NOMO-1 treated with DMSO at 0.1 percent for 48 hours (cell line): ENCODE measurements around the gene DISP1.

Experiments used
- DNase-seq: peaks from one replicate; lab custom pipeline; 2025; ENCODE audit not compliant: unreplicated experiment; lab: John Stamatoyannopoulos, UW

Gene DISP1, protein sequence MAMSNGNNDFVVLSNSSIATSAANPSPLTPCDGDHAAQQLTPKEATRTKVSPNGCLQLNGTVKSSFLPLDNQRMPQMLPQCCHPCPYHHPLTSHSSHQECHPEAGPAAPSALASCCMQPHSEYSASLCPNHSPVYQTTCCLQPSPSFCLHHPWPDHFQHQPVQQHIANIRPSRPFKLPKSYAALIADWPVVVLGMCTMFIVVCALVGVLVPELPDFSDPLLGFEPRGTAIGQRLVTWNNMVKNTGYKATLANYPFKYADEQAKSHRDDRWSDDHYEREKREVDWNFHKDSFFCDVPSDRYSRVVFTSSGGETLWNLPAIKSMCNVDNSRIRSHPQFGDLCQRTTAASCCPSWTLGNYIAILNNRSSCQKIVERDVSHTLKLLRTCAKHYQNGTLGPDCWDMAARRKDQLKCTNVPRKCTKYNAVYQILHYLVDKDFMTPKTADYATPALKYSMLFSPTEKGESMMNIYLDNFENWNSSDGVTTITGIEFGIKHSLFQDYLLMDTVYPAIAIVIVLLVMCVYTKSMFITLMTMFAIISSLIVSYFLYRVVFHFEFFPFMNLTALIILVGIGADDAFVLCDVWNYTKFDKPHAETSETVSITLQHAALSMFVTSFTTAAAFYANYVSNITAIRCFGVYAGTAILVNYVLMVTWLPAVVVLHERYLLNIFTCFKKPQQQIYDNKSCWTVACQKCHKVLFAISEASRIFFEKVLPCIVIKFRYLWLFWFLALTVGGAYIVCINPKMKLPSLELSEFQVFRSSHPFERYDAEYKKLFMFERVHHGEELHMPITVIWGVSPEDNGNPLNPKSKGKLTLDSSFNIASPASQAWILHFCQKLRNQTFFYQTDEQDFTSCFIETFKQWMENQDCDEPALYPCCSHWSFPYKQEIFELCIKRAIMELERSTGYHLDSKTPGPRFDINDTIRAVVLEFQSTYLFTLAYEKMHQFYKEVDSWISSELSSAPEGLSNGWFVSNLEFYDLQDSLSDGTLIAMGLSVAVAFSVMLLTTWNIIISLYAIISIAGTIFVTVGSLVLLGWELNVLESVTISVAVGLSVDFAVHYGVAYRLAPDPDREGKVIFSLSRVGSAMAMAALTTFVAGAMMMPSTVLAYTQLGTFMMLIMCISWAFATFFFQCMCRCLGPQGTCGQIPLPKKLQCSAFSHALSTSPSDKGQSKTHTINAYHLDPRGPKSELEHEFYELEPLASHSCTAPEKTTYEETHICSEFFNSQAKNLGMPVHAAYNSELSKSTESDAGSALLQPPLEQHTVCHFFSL (N-terminal part only)

DNA sequence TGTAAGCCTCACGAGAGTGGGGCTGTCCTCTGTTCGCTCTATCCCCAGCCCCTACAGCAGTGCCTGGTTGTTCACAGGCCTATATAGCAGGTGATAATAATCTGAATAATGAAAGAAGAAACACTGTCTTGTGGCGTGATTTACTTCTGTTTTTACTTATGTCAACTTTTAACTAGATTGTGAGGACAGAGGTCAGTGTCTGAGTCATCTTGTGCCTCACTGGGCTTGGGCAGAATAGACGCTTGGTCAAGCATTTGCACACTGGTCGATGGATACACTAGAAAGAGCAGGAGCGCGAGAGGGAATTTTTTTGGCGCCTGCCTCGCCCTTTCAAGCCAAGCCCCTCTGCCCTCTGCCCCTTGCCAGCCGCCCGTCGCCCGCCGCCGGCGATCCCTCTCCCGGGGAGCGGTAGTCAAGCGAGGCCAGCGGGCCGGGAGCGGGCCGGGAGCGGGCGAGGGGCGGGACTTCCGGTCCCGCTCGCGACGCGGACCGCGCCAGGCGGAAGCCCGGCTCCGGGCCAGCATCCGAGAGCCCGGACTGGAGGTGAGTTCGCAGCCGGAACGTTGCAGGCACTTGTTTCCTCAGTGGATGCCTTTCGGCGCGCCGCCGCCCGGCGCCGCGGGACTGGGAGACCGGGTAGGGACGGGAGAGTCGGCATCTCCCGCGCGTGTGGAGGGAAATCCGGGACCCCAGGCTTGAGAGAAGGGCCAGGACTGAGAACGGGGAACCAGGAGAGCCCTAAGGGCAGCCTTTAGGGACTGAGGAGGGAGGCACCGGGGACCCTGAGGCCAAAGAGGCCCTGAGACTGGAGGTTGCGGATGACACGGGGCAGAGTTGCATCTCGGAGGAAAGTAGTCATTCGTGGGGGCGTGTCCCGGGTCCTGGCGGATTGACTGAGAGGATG lies at the start of gene DISP1:
Gene DISP1, plus strand, starts transcription at position 504 of the 904 bp plus-strand sequence. CDS start 127,785 bp downstream, outside the sequence.
- peak; percentile 49 for DNase-seq

DNA sequence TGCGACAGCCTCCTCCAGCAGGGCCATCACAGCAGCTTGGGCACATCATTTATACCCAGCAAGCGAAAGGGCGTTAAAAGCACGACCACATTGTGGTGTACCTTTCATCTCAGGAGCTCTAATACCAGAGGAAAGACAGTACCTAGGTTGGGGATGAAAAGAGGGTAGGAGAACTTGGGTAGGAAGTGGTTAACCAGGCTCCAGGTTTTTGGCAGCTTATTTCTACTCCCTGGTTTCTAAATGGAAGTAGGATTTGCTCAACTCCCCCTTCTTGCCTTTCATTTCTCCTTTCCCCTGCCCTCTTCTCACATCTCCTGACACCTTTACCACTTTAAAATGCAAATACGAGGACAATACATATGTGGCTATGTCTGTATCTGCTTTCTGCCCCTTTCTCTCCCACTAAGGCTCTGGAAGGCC lies 47.7 kb upstream of the DISP1 start:
- no peak for DNase-seq

DNA sequence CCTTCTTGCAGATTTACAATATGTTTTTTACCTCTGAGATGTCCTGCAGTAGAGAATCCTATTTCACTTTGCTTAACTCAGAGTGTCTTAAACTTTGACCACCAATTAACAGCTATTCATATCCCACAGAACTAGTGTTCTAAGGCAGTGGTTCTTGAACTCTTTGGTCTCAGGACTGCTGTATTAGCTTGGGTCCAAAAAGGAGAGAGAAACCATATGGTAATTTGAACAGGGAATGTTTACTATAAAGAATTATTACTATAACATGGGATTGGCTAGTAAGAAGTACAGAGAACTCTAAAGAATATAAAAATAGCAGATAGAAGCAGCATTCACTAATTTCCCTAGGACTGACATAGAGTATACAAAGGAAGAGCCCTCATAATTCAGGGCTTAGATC lies 46.2 kb upstream of the DISP1 start:
- no peak for DNase-seq

DNA sequence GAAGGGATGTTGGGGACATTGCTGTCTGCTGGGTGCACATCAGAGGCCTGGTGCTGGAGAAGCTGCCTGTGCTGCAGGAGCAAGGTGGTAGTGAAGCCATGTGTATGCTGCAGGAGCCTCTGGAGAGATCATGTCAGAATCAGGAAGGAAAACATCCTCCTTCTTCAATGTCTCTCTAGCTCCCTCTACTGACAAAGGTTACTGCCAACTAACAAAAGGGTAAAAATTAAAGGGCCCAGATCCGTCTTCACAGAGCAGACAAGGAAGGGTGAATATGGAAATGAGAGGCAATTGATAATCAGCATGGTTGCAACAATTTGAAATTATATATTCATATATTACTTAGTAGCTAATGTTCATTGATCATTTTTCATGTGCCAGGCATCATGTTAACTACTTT lies 45.7 kb upstream of the DISP1 start:
- DNase-seq, result no peak

DNA sequence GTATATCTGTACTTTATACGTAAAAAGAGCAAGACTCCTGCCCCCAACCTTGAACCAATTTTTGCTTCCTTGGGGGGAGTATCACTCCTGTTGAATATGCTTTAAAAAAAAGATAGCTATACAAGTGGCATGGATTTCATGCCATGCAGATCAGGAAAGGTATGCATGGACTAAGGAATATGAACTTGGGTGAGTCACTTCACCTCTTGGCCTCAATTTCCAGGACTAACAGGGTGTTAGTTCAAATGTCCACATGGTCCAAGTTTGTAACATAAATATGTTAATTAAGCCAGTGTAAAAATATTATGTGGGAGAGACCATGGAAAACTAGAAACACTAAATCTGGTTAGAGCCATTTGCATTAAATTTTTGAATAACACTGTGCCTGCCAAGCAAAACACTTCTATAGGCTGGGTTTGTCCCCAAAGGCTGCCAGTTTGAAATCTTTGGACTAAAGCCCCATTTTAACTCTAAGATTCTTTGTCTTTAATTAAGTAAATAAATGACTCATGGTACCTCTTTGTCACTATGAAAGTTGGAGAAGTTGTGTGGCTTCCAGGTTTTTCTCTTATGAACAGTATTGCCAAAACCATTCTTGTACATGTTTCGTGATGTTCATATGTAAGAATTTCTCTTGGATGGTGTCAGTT lies 44.7 kb upstream of the DISP1 start:
- DNase-seq, result no peak

DNA sequence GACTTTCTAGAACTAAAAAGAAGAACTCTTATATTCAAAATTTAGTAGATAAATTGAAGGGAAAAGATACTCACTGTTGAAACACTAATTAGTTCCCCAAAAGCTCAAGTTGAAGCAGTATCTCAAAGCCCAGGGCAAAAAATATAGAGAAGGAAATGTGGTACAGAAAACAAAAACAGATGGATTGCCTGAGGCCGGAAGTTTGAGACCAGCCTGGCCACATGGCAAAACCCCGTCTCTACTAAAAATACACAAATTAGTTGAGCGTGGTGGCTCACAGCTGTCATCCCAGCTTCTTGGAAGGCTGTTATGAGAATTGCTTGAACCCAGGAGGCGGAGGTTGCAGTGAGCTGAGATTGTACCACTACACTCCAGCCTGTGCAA lies 41.9 kb upstream of the DISP1 start:
- peak; percentile 92 for DNase-seq

DNA sequence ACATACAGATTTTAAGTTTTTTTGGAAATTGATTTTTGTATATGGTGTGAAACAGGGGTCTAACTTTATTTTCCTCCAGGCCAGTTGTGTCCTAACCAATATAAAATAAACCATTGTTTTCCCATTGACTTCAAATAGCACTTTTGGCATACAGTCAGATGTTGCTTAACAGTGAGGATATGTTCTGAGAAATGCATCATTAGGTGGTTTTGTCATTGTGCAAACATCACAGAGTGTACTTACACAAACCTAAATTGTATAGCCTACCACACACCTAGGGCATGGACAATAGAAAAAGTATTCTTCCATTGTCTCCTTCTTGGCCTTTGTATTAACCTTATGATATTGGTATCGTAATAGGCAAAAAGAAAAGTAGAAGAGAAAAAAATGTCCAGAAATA lies 37.4 kb upstream of the DISP1 start:
- DNase-seq, result no peak

DNA sequence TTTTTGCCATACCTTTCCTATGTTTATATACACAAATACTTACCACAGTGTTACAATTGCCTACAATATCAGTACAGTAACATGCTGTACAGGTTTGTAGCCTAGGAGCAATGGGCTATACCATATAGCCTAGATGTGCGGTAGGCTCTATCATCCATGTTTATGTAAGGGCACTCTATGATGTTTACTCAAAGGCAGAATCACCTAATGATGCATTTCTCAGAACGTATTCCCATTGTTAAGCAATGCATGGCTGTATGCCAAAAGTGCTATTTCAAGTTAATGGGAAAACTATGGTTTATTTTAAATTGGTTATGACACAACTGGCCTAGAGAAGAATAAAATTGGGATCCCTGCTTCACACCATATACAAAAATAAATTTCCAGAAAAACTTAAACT lies 36.9 kb upstream of the DISP1 start:
- no peak for DNase-seq

DNA sequence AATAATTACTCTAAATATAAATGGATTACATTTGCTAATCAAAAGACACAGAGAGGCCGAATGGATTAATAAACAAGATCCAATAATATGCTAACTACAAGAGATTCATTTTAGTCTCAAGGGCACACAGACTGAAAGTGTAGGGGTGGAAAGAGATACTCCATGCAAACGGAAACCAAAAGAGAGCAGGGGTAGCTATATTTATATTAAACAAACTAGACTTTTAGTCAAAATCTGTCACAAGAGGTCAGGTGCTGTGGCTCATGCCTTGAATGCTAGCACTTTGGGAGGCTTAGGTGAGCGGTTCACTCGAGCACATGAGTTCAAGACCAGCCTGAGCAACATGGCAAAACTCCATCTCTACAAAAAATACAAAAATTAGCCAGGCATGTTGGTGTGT lies 33.6 kb upstream of the DISP1 start:
- DNase-seq, result no peak

DNA sequence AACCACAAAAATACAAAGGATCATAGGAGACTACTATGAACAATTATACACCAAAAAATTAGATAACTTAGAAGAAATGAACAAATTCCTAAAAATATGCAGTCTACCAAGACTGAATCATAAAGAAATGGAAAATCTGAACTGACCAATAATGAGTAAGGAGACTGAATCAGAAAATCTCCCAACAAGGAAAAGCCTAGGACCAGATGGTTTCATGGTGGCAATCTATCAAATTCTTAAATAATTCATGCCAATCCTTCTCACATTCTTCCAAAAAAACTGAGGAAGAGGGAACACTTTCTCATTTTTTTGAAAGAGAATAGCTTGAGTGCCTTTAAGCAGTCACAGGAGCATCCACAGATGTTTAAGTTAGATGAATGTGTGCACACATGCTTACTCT lies 31.8 kb upstream of the DISP1 start:
- no peak for DNase-seq

DNA sequence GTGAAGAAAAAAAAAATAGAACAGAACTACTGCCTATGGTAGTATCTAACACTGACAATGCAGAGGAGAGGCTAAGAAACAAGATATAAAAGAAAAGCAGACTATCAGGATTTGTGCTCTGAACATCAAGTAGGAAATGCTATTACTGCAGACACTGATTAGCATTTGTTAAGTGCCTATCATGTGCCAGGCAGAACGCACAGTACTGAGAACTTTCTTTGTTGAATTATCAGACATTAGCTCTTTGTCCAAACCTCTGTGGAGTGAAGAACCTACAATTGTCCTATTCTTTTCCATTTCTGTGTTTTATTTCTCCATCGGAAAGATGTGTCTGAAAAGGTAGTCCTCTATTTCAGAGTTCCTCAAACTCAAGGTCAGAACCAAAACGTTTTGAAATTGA lies 30.5 kb upstream of the DISP1 start:
- DNase-seq, result no peak

DNA sequence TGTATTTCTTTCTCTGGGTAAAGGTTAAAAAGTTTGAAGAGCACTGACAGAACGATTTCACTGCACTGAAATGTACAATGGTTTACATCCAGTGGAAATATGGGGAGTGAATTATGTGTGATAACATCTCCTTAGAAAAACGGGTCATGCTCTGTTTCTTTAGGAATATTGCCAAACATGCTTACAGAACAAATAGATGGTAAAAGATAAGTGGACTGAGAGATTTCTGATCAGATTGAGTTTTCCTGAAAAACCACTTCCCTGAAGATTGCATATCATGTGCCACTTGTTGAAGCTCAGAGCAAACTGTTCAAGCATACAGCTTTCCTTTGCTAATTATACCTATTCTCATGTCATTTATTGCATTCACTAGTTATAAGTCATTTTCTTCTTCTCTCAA lies 29.9 kb upstream of the DISP1 start:
- DNase-seq, result no peak

DNA sequence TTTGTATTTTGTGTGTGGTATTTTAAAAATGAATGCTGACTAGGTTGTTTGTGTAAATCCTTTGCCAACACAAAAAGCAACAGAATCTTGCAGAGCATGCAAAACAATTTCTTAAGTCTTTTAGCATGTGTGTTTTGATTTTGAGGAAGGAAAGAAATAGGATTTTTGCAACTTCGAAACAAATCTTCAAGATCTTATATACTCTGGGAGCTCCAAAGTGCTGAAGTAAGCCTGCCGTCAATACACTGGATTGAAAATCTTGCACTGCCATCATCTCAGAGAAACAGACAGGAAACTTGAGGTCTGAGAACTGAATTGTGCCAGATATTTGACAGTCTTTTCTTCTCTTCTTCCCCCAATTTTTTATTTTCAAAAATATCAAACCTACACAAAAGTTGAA lies 29.3 kb upstream of the DISP1 start:
- DNase-seq, result no peak

DNA sequence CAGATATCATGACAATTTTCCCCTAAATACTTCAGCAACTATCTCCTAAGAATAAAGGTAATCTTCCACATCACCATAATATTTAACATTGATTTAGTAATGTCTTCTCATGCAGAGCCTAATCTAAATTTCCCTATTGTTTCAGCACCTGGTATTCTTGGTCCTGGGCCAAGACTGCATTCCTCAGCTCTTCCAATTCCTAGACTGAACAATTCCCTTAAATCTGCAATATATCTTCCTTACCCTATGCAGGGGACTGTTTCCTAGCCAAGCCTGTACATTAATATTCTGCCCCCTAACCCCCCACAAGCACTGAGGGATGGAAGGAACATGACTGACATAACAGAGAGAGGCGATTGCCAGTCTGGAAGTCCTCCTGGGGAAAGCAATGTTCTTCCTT lies 28.7 kb upstream of the DISP1 start:
- DNase-seq, result no peak

DNA sequence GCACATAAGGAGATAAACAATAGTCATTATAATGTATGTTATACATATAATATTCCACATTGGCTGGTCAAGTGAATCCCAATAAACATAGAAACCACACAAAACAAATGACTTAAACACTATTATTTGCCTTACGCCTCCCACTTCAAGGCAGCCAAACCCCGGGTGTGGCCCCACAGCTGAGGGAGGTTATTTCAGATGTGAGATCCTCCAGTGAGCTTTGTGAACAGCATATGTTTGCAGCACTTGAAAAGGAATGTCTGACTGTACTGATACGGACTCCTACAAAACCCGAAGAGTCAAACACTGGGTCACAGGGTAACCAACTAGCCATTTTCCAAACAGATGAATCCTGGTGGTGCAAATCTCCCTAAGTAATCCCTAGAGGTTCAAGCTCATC lies 27.1 kb upstream of the DISP1 start:
- no peak for DNase-seq

DNA sequence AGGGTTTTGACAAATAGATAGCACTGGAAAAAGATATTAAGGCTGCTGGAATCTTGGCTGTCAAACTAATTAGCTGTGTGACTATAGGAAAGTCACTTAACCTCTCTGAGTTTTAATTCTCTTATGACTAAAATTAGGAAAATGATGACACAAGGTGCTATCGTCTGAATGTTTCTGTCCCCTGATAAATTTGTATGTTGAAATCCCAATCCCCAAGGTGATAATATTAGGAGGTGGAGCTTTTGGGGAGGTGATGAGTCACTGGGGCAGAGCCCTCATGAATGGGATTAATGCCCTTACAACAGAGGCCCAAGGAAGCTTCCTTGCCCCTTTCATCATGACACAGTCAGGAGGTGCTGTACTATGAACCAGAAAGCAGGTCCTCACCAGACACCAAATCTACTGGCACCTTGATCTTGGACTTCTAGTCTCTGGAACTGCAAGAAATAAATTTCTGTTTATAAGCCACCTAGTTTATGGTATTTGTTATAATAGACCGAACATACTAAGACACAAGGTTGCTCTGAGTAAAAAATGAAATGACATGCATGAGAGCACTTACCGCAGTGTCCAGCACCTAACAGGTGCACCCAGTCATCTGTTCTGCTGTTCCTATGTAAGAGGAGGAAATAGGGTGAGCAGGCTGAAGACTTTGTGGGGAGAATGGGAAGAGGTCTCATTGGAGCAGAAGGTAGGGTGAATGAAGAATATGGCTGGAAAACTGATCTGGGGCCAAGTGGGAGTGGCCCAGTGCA lies 26.3 kb upstream of the DISP1 start:
- no peak for DNase-seq

DNA sequence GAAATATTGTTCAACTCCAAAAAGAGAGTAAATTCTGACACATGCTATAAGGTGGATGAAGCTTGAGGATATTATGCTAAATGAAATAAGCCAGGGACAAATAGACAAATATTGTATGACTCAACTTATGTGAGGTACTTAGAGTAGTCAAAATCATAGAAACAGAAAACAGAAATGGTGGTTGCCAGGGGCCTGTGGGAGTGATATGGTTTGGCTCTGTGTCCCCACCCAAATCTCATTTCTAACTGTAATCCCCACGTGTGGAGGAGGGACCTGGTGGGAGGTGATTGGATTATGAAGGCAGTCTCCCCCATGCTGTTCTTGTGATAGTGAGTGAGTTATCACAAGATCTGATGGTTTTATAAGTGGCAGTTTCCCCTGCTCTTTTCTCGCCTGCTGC lies 24.7 kb upstream of the DISP1 start:
- DNase-seq, result no peak

DNA sequence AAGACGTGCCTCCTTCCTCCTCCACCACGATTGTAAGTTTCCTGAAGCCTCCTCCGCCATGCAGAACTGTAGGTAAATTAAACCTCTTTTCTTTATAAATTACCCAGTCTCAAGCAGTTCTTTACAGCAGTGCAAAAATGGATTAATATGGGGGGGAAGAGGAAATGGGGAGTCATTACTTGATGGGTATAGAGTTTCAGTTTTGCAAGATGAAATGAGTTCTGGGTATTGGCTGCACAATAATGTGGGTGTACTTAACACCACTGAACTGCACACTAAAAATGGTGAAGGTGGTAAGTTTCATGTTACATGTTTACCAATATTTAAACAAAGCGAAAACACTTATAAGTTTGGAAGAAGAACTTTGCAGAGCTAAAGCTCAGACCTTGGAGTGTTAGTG lies 24.3 kb upstream of the DISP1 start:
- DNase-seq, result no peak

DNA sequence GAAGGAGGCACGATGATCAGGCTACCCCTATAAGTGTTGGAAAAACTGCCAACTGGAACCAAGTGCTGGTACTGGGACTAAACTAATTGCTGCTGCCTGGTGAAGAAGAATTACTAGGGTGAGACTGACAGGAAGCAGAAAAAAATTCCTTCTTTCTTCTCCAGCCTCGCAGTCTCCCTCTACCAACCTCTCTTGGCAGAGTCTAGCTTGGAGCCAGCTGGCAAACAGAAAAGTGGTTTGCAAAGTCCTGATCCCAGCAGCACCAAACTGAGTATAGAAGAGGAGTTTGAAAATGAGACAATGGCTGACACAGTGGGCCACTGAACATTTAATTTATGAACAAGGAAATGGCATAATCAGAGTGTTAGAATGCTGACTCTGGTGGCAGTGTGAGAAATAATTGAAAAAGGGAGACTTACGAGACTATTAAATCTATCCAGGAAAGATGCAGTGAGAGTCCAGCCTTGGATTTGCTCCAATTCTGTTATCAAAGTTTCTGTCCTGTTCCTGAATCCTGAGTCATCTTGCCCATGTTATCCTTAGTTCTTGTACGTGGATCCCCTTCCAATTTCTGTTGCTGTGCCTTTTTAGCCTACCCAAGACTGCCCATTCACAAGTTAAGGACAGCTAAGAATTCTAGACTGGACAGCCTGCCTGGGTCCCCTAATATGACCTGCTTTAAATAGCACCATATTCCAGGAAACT lies 23.7 kb upstream of the DISP1 start:
- DNase-seq, result no peak
